Stimulated activated CD4-positive, alpha-beta T cell treated with anti-CD3 and anti-CD28 coated beads, Interleukin-15, amount 100 ng/mL, for 48 hours (primary cell): ENCODE results near the gene RPS28.
A peak's percentile ranks its signal among the peaks of the same experiment; 100 is the strongest.
"Not testable (repeated sequence)": the region's sequence is repeated elsewhere in the genome, so short reads cannot be mapped to it uniquely, and the experiment has no call there.

Experiments
- DNase-seq, 2 donors: peaks; one replicate each; pipeline ENCODE4 v3.0.0-alpha.2; 2020; ENCODE audit warnings: low read depth in 2 of 2

The RPS28 gene

GRCh38 chr19:8342684-8343482 is 21.6 kb downstream of the RPS28 start, which contains the start of gene KANK3:
KANK3 (minus strand) TSS chr19:8343262; CDS start chr19:8337828, 5,434 bp downstream.
- peak; percentile 86 to 94 for DNase-seq

GRCh38 chr19:8343483-8343844 is 22.2 kb downstream of the RPS28 start:
- no peak for DNase-seq

- DNase-seq = not testable (repeated sequence)
Measured at GRCh38 chr19:8349629-8350372, 28.5 kb downstream of the RPS28 start.

- DNase-seq = no peak
Measured at GRCh38 chr19:8352134-8352827, 31.0 kb downstream of the RPS28 start.

- DNase-seq = not testable (repeated sequence)
Measured at GRCh38 chr19:8352845-8353244, 31.5 kb downstream of the RPS28 start.

GRCh38 chr19:8355631-8356402 is 34.5 kb downstream of the RPS28 start:
- no peak for DNase-seq

- DNase-seq = no peak
Measured at GRCh38 chr19:8357007-8357521, 35.8 kb downstream of the RPS28 start.

GRCh38 chr19:8358948-8359347 is 37.7 kb downstream of the RPS28 start:
- DNase-seq = no peak

- DNase-seq = no peak
Measured at GRCh38 chr19:8360196-8360595, 38.9 kb downstream of the RPS28 start.

GRCh38 chr19:8361921-8362793 is 40.9 kb downstream of the RPS28 start:
- DNase-seq = peak; percentile 17 to 31

- peak; percentile 51 to 79 for DNase-seq
Measured at GRCh38 chr19:8363803-8364771, 42.8 kb downstream of the RPS28 start, which contains the start of gene ANGPTL4. ANGPTL4 (plus strand) TSS chr19:8364155; CDS start chr19:8364322, 167 bp downstream.

- no peak for DNase-seq
Measured at GRCh38 chr19:8366121-8366581, 44.9 kb downstream of the RPS28 start.

GRCh38 chr19:8366961-8367326 is 45.6 kb downstream of the RPS28 start:
- no peak for DNase-seq

GRCh38 chr19:8367327-8368001 is 46.2 kb downstream of the RPS28 start:
- DNase-seq = no peak

- DNase-seq = no peak
Measured at GRCh38 chr19:8370176-8371010, 49.1 kb downstream of the RPS28 start.

- no peak for DNase-seq
Measured at GRCh38 chr19:8371011-8371804, 49.9 kb downstream of the RPS28 start.
